Esophagus squamous epithelium (tissue), 4 donors: ENCODE results near the gene ST3GAL2.

Source experiments
- CTCF ChIP-seq, 6 experiments: fragments of 450-650 bp in 4 of 6; fragments of 200-600 bp in 2 of 6; sonication (generic) in 2 of 6; IDR thresholded peaks; one replicate each; pipeline ENCODE4 v1.5.1; 2016 to 2019; ENCODE audit warnings: antibody characterized with exemption in 6 of 6, mild to moderate bottlenecking in 4 of 6, moderate library complexity in 4 of 6
- POLR2A ChIP-seq, 4 donors: fragments of 450-650 bp; IDR thresholded peaks; one replicate each; pipeline ENCODE4 v1.6.1; 2017; ENCODE audit warnings: antibody characterized with exemption in 4 of 4, mild to moderate bottlenecking in 4 of 4, moderate library complexity in 3 of 4

- TF ChIP-seq CTCF (IDR thresholded peaks at IDR 0.05): no peak
- TF ChIP-seq POLR2A (IDR thresholded peaks at IDR 0.05): no peak
Measured at GRCh38 chr16:70437017-70437581, 1.8 kb downstream of the ST3GAL2 start.
